ENCODE results near the gene CCSER1. TPM values are rescaled to one million over a fixed set of nuclear protein-coding genes. Genes with fewer than 3 reads are reported as not detected.

Gene CCSER1
- total RNA-seq, 4 donors from 2014 or later, result 27.5 to 66.5 (median 54.3) TPM

GRCh38 chr4:91598696-91599095 lies 1471.5 kb downstream of the CCSER1 start:
- Histone ChIP-seq H3K4me1 (no peaks in the 10 kb centered on the region), H3K36me3 (no peaks in the 10 kb centered on the region), H3K4me3 (no peak overlapping the region), H3K27ac (no peak overlapping the region), H3K9me3 (no peaks in the 10 kb centered on the region), H3K27me3 (no peaks in the 10 kb centered on the region)
- DNase-seq, result no peak
- no peak for TF ChIP-seq POLR2A (IDR thresholded peaks at IDR 0.05)
- no peak for TF ChIP-seq CTCF (IDR thresholded peaks at IDR 0.05)

GRCh38 chr4:91600301-91600700 lies 1473.1 kb downstream of the CCSER1 start:
- no peaks in the 10 kb centered on the region for H3K27me3 ChIP-seq
- H3K27ac ChIP-seq, result no peak overlapping the region
- DNase-seq, result no peak
- H3K9me3 ChIP-seq, result no peaks in the 10 kb centered on the region
- H3K4me1 ChIP-seq, result no peaks in the 10 kb centered on the region
- no peak for TF ChIP-seq CTCF (IDR thresholded peaks at IDR 0.05)
- no peak for TF ChIP-seq POLR2A (IDR thresholded peaks at IDR 0.05)
- H3K36me3 ChIP-seq, result no peaks in the 10 kb centered on the region
- H3K4me3 ChIP-seq, result no peak overlapping the region

- Histone ChIP-seq H3K27ac (no peak overlapping the region), H3K4me1 (no peaks in the 10 kb centered on the region), H3K9me3 (no peaks in the 10 kb centered on the region), H3K27me3 (no peaks in the 10 kb centered on the region), H3K4me3 (no peak overlapping the region), H3K36me3 (no peaks in the 10 kb centered on the region)
- TF ChIP-seq POLR2A (IDR thresholded peaks at IDR 0.05), result no peak
- TF ChIP-seq CTCF (IDR thresholded peaks at IDR 0.05), result no peak
- no peak for DNase-seq
Measured at GRCh38 chr4:91601401-91601800, 1474.2 kb downstream of the CCSER1 start.

GRCh38 chr4:91611782-91612181 lies 1484.6 kb downstream of the CCSER1 start:
- Histone ChIP-seq H3K27ac (no peak overlapping the region), H3K36me3 (no peaks in the 10 kb centered on the region), H3K27me3 (no peaks in the 10 kb centered on the region), H3K4me1 (no peaks in the 10 kb centered on the region), H3K4me3 (no peak overlapping the region), H3K9me3 (no peaks in the 10 kb centered on the region)
- no peak for TF ChIP-seq CTCF (IDR thresholded peaks at IDR 0.05)
- TF ChIP-seq POLR2A (IDR thresholded peaks at IDR 0.05), result no peak
- no peak for DNase-seq

DNA sequence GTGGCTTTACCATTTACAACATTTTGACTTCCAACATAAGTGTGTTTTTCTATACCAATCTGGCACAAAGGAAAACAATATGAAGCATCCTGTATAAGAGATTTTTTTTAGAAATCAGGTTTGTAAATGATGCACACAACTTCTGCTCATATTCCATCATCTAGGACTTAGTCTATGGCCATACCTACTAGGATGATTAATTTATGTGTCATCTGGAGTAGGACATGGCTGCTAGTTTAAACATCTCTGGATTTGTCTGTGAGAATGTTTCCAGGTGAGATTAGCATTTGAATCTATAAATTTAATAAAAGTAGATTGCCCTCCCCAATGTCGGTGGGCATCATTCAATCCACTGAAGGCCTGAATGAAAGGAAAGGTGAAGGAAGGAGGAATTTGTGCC lies 1493.8 kb downstream of the CCSER1 start:
- TF ChIP-seq POLR2A (IDR thresholded peaks at IDR 0.05) (no peak), CTCF (IDR thresholded peaks at IDR 0.05) (no peak)
- Histone ChIP-seq H3K9me3 (no peaks in the 10 kb centered on the region), H3K27me3 (no peaks in the 10 kb centered on the region), H3K27ac (no peak overlapping the region), H3K4me3 (no peak overlapping the region), H3K36me3 (no peaks in the 10 kb centered on the region), H3K4me1 (no peaks in the 10 kb centered on the region)
- DNase-seq, result no peak

- no peaks in the 10 kb centered on the region for H3K4me1 ChIP-seq
- no peak for DNase-seq
- H3K27ac ChIP-seq, result no peak overlapping the region
- no peaks in the 10 kb centered on the region for H3K27me3 ChIP-seq
- H3K36me3 ChIP-seq, result no peaks in the 10 kb centered on the region
- H3K4me3 ChIP-seq, result no peak overlapping the region
- no peak for TF ChIP-seq POLR2A (IDR thresholded peaks at IDR 0.05)
- no peak for TF ChIP-seq CTCF (IDR thresholded peaks at IDR 0.05)
- H3K9me3 ChIP-seq, result no peaks in the 10 kb centered on the region
Measured at GRCh38 chr4:91621446-91621845, 1494.3 kb downstream of the CCSER1 start.
